COLO668 (cell line): Measurements from ENCODE around the gene ARHGAP30.
"Not testable (repeated sequence)": the region's sequence is repeated elsewhere in the genome, so short reads cannot be mapped to it uniquely, and the experiment has no call there.

Experiments
- DNase-seq: peaks from one replicate; lab custom pipeline; 2025; ENCODE audit not compliant: unreplicated experiment; lab: John Stamatoyannopoulos, UW

Gene ARHGAP30

GRCh38 chr1:161069731-161070270 is at the start of gene ARHGAP30:
ARHGAP30 (minus strand) TSS chr1:161069891; CDS start chr1:161069624, 267 bp downstream.
- DNase-seq: no peak

- DNase-seq: peak; percentile 90
Measured at GRCh38 chr1:161117759-161118581, 48.3 kb upstream of the ARHGAP30 start, which contains the start of the genes NIT1 and PFDN2. NIT1 (plus strand) TSS chr1:161118105; CDS start chr1:161118177, 72 bp downstream. PFDN2 (minus strand) TSS chr1:161118037; CDS start chr1:161118026, 11 bp downstream.

- not testable (repeated sequence) for DNase-seq
Measured at GRCh38 chr1:161115961-161116360, 46.3 kb upstream of the ARHGAP30 start.

- DNase-seq: peak; percentile 29
Measured at GRCh38 chr1:161115132-161115711, 45.5 kb upstream of the ARHGAP30 start.

GRCh38 chr1:161114556-161114955 is 44.9 kb upstream of the ARHGAP30 start:
- no peak for DNase-seq

GRCh38 chr1:161113915-161114314 is 44.2 kb upstream of the ARHGAP30 start:
- no peak for DNase-seq

- DNase-seq: no peak
Measured at GRCh38 chr1:161111527-161111926, 41.8 kb upstream of the ARHGAP30 start.

GRCh38 chr1:161111117-161111516 is 41.4 kb upstream of the ARHGAP30 start:
- no peak for DNase-seq

GRCh38 chr1:161106431-161106830 is 36.7 kb upstream of the ARHGAP30 start:
- no peak for DNase-seq

GRCh38 chr1:161100556-161100955 is 30.9 kb upstream of the ARHGAP30 start:
- no peak for DNase-seq

GRCh38 chr1:161099090-161099802 is 29.6 kb upstream of the ARHGAP30 start:
- DNase-seq: no peak

GRCh38 chr1:161098210-161099068 is 28.7 kb upstream of the ARHGAP30 start, which contains the start of gene KLHDC9:
KLHDC9 (plus strand) TSS chr1:161098361; CDS start chr1:161098536, 175 bp downstream.
- peak; percentile 96 for DNase-seq

- no peak for DNase-seq
Measured at GRCh38 chr1:161096530-161096929, 26.8 kb upstream of the ARHGAP30 start.

GRCh38 chr1:161096015-161096414 is 26.3 kb upstream of the ARHGAP30 start:
- no peak for DNase-seq

- no peak for DNase-seq
Measured at GRCh38 chr1:161095230-161095629, 25.5 kb upstream of the ARHGAP30 start.

GRCh38 chr1:161094481-161094880 is 24.8 kb upstream of the ARHGAP30 start:
- DNase-seq: no peak

- no peak for DNase-seq
Measured at GRCh38 chr1:161092621-161093028, 22.9 kb upstream of the ARHGAP30 start.

GRCh38 chr1:161091796-161092507 is 22.3 kb upstream of the ARHGAP30 start:
- no peak for DNase-seq

GRCh38 chr1:161091093-161091492 is 21.4 kb upstream of the ARHGAP30 start:
- no peak for DNase-seq

- DNase-seq: no peak
Measured at GRCh38 chr1:161090617-161091016, 20.9 kb upstream of the ARHGAP30 start.
